Mucosa of rectum (tissue), 2 donors: ENCODE measurements around the gene NEGR1.

Experiments used
- H3K27ac ChIP-seq, 2 donors: one replicate each; pipeline ENCODE4 v1.7.0; 2013; ENCODE audit warnings: inconsistent platforms in 2 of 2, low read depth in 2 of 2, low read length in 2 of 2
- H3K27me3 ChIP-seq, 2 donors: one replicate each; pipeline ENCODE4 v1.7.0; 2013; ENCODE audit warnings: low read length in 2 of 2; ENCODE audit not compliant: control insufficient read depth in 2 of 2, insufficient read depth in 2 of 2
- H3K36me3 ChIP-seq, 2 donors: one replicate each; pipeline ENCODE4 v1.7.0; 2013; ENCODE audit warnings: low read length in 2 of 2; ENCODE audit not compliant: control insufficient read depth in 2 of 2, insufficient read depth in 2 of 2
- H3K4me1 ChIP-seq, 2 donors: one replicate each; pipeline ENCODE4 v1.7.0; 2013; ENCODE audit warnings: low read length in 2 of 2, mild to moderate bottlenecking in 1 of 2; ENCODE audit not compliant: control insufficient read depth in 2 of 2, insufficient read depth in 2 of 2
- H3K4me3 ChIP-seq, 2 donors: one replicate each; pipeline ENCODE4 v1.7.0; 2013; ENCODE audit warnings: low read length in 2 of 2
- H3K9ac ChIP-seq, 2 donors: one replicate each; pipeline ENCODE4 v1.7.0; 2013; ENCODE audit warnings: low read length in 2 of 2, low read depth in 1 of 2, mild to moderate bottlenecking in 1 of 2
- H3K9me3 ChIP-seq, 2 donors: one replicate each; pipeline ENCODE4 v1.7.0; 2013; ENCODE audit warnings: low read length in 2 of 2; ENCODE audit not compliant: control insufficient read depth in 2 of 2
- donor health status: healthy.
- donor health status: Normal muscosa, but diverticular disease.

Gene NEGR1

GRCh38 chr1:71526824-71527223, 755.5 kb downstream of the NEGR1 start:
- Histone ChIP-seq H3K9me3 (no peaks in the 10 kb centered on the region), H3K27me3 (no peaks in the 10 kb centered on the region), H3K9ac (no peak overlapping the region), H3K27ac (no peak overlapping the region), H3K4me1 (no peaks in the 10 kb centered on the region), H3K4me3 (no peak overlapping the region), H3K36me3 (no peaks in the 10 kb centered on the region)

GRCh38 chr1:71522721-71523120, 759.6 kb downstream of the NEGR1 start:
- Histone ChIP-seq H3K27ac (no peak overlapping the region), H3K36me3 (no peaks in the 10 kb centered on the region), H3K4me1 (no peaks in the 10 kb centered on the region), H3K4me3 (no peak overlapping the region), H3K9me3 (no peaks in the 10 kb centered on the region), H3K9ac (no peak overlapping the region), H3K27me3 (no peaks in the 10 kb centered on the region)

- Histone ChIP-seq H3K9me3 (no peaks in the 10 kb centered on the region), H3K27ac (no peak overlapping the region), H3K4me1 (no peaks in the 10 kb centered on the region), H3K9ac (no peak overlapping the region), H3K36me3 (no peaks in the 10 kb centered on the region), H3K27me3 (no peaks in the 10 kb centered on the region), H3K4me3 (no peak overlapping the region)
These were observed 760.6 kb downstream of the NEGR1 start for GRCh38 chr1:71521655-71522264.

- Histone ChIP-seq H3K27ac (no peak overlapping the region), H3K36me3 (no peaks in the 10 kb centered on the region), H3K27me3 (no peaks in the 10 kb centered on the region), H3K9me3 (no peaks in the 10 kb centered on the region), H3K9ac (no peak overlapping the region), H3K4me1 (no peaks in the 10 kb centered on the region), H3K4me3 (no peak overlapping the region)
These were observed 770.8 kb downstream of the NEGR1 start for GRCh38 chr1:71511505-71511904.

- H3K27me3 ChIP-seq, result no peaks in the 10 kb centered on the region
- no peaks in the 10 kb centered on the region for H3K4me1 ChIP-seq
These were observed 771.6 kb downstream of the NEGR1 start for GRCh38 chr1:71510725-71511124.

GRCh38 chr1:71509051-71509595, 773.2 kb downstream of the NEGR1 start:
- no peak overlapping the region for H3K4me3 ChIP-seq
- no peaks in the 10 kb centered on the region for H3K36me3 ChIP-seq
- no peaks in the 10 kb centered on the region for H3K9me3 ChIP-seq
- H3K27me3 ChIP-seq, result no peaks in the 10 kb centered on the region
- no peak overlapping the region for H3K27ac ChIP-seq
- no peaks in the 10 kb centered on the region for H3K4me1 ChIP-seq
- H3K9ac ChIP-seq, result no peak overlapping the region

More at GRCh38 chr1:71510725-71511124, 771.6 kb downstream of the NEGR1 start:
- no peak overlapping the region for H3K27ac ChIP-seq
- H3K36me3 ChIP-seq, result no peaks in the 10 kb centered on the region
- no peak overlapping the region for H3K4me3 ChIP-seq
- H3K9ac ChIP-seq, result no peak overlapping the region
- H3K9me3 ChIP-seq, result no peaks in the 10 kb centered on the region

- H3K36me3 ChIP-seq, result no peaks in the 10 kb centered on the region
- no peak overlapping the region for H3K9ac ChIP-seq
- H3K4me3 ChIP-seq, result no peak overlapping the region
- H3K9me3 ChIP-seq, result no peaks in the 10 kb centered on the region
- H3K27me3 ChIP-seq, result no peaks in the 10 kb centered on the region
- no peak overlapping the region for H3K27ac ChIP-seq
- no peaks in the 10 kb centered on the region for H3K4me1 ChIP-seq
These were observed 780.3 kb downstream of the NEGR1 start for GRCh38 chr1:71502006-71502405.

- Histone ChIP-seq H3K9ac (no peak overlapping the region), H3K36me3 (no peaks in the 10 kb centered on the region), H3K27ac (no peak overlapping the region), H3K4me1 (no peaks in the 10 kb centered on the region), H3K27me3 (no peaks in the 10 kb centered on the region), H3K9me3 (no peaks in the 10 kb centered on the region), H3K4me3 (no peak overlapping the region)
These were observed 783.8 kb downstream of the NEGR1 start for GRCh38 chr1:71498542-71498941.

- H3K4me1 ChIP-seq, result no peaks in the 10 kb centered on the region
- H3K27me3 ChIP-seq, result no peaks in the 10 kb centered on the region
- no peak overlapping the region for H3K27ac ChIP-seq
- no peaks in the 10 kb centered on the region for H3K36me3 ChIP-seq
- H3K4me3 ChIP-seq, result no peak overlapping the region
- H3K9ac ChIP-seq, result no peak overlapping the region
- no peaks in the 10 kb centered on the region for H3K9me3 ChIP-seq
These were observed 788.2 kb downstream of the NEGR1 start for GRCh38 chr1:71494163-71494562.

GRCh38 chr1:71492298-71493041, 789.9 kb downstream of the NEGR1 start:
- H3K4me3 ChIP-seq, result no peak overlapping the region
- no peaks in the 10 kb centered on the region for H3K9me3 ChIP-seq
- H3K27me3 ChIP-seq, result no peaks in the 10 kb centered on the region
- H3K36me3 ChIP-seq, result no peaks in the 10 kb centered on the region
- H3K27ac ChIP-seq, result no peak overlapping the region
- peaks cover 0 to 4% of the 10 kb centered on the region in 2 donors for H3K4me1 ChIP-seq
- H3K9ac ChIP-seq, result no peak overlapping the region
